Measurements from ENCODE around the gene ARPC1A. TPM values are rescaled to one million over a fixed set of nuclear protein-coding genes. Genes with fewer than 3 reads are reported as not detected.

ARPC1A gene
- total and polyA plus RNA-seq, 2 of the 8 experiments (the other 6 are each of a cell fraction or from before 2014, with no cell fraction given): 123 to 155 TPM

DNA sequence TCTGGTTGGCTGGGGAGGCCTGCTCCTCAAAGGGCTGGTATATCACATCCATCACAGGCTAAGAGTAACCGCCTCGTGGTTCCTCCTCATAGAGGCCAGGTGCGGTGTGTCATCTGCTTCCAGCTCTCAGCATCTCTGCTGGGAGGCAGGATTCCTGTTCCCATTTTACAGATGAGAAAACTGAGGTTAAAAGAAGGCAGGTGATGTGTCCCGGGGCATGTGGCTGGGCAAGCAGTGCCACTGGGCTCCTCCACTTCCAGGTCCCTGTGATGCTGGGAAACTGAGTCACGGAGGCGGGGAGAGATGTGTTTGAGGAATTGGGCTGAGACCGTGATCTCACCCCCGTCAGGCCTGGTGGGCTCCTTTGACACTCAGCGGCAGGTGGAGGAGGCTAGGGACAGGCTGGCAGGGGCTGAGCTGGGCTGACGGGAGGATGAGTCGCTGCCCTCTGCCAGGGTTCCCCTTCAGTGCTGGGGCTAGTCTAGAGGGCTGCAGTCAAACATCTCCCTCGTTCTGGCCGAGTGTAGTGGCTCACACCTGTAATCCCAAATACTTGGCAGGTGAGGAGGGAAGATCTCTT, 58.2 kb downstream of the ARPC1A start (continued):
- TF ChIP-seq, protein P1, sequence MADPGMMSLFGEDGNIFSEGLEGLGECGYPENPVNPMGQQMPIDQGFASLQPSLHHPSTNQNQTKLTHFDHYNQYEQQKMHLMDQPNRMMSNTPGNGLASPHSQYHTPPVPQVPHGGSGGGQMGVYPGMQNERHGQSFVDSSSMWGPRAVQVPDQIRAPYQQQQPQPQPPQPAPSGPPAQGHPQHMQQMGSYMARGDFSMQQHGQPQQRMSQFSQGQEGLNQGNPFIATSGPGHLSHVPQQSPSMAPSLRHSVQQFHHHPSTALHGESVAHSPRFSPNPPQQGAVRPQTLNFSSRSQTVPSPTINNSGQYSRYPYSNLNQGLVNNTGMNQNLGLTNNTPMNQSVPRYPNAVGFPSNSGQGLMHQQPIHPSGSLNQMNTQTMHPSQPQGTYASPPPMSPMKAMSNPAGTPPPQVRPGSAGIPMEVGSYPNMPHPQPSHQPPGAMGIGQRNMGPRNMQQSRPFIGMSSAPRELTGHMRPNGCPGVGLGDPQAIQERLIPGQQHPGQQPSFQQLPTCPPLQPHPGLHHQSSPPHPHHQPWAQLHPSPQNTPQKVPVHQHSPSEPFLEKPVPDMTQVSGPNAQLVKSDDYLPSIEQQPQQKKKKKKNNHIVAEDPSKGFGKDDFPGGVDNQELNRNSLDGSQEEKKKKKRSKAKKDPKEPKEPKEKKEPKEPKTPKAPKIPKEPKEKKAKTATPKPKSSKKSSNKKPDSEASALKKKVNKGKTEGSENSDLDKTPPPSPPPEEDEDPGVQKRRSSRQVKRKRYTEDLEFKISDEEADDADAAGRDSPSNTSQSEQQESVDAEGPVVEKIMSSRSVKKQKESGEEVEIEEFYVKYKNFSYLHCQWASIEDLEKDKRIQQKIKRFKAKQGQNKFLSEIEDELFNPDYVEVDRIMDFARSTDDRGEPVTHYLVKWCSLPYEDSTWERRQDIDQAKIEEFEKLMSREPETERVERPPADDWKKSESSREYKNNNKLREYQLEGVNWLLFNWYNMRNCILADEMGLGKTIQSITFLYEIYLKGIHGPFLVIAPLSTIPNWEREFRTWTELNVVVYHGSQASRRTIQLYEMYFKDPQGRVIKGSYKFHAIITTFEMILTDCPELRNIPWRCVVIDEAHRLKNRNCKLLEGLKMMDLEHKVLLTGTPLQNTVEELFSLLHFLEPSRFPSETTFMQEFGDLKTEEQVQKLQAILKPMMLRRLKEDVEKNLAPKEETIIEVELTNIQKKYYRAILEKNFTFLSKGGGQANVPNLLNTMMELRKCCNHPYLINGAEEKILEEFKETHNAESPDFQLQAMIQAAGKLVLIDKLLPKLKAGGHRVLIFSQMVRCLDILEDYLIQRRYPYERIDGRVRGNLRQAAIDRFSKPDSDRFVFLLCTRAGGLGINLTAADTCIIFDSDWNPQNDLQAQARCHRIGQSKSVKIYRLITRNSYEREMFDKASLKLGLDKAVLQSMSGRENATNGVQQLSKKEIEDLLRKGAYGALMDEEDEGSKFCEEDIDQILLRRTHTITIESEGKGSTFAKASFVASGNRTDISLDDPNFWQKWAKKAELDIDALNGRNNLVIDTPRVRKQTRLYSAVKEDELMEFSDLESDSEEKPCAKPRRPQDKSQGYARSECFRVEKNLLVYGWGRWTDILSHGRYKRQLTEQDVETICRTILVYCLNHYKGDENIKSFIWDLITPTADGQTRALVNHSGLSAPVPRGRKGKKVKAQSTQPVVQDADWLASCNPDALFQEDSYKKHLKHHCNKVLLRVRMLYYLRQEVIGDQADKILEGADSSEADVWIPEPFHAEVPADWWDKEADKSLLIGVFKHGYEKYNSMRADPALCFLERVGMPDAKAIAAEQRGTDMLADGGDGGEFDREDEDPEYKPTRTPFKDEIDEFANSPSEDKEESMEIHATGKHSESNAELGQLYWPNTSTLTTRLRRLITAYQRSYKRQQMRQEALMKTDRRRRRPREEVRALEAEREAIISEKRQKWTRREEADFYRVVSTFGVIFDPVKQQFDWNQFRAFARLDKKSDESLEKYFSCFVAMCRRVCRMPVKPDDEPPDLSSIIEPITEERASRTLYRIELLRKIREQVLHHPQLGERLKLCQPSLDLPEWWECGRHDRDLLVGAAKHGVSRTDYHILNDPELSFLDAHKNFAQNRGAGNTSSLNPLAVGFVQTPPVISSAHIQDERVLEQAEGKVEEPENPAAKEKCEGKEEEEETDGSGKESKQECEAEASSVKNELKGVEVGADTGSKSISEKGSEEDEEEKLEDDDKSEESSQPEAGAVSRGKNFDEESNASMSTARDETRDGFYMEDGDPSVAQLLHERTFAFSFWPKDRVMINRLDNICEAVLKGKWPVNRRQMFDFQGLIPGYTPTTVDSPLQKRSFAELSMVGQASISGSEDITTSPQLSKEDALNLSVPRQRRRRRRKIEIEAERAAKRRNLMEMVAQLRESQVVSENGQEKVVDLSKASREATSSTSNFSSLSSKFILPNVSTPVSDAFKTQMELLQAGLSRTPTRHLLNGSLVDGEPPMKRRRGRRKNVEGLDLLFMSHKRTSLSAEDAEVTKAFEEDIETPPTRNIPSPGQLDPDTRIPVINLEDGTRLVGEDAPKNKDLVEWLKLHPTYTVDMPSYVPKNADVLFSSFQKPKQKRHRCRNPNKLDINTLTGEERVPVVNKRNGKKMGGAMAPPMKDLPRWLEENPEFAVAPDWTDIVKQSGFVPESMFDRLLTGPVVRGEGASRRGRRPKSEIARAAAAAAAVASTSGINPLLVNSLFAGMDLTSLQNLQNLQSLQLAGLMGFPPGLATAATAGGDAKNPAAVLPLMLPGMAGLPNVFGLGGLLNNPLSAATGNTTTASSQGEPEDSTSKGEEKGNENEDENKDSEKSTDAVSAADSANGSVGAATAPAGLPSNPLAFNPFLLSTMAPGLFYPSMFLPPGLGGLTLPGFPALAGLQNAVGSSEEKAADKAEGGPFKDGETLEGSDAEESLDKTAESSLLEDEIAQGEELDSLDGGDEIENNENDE (IDR thresholded peaks at IDR 0.05; ENCODE audit: insufficient replicate concordance, low read length): no peak
- TF ChIP-seq NANOG (IDR thresholded peaks at IDR 0.05; ENCODE audit: insufficient read depth, low read depth, low read length, poor library complexity, severe bottlenecking) (no peak), CHD1 (IDR thresholded peaks at IDR 0.05; ENCODE audit: low read depth, low read length) (no peak), HDAC6 (IDR thresholded peaks at IDR 0.05; ENCODE audit: low read depth, low read length) (no peak)
